Ovary (tissue), 3 donors: ENCODE results near the gene GAS2L3.

Source experiments
- EP300 ChIP-seq: sonication (generic); formaldehyde crosslinking; IDR thresholded peaks from one replicate; pipeline ENCODE4 v1.6.1; 2017; ENCODE audit warnings: antibody characterized with exemption
- TF ChIP-seq, protein P1 (sequence below), 3 donors: fragments of 450-650 bp in 2 of 3; fragments of 200-600 bp in 1 of 3; IDR thresholded peaks; one replicate each; pipeline versions ENCODE4 v1.5.1 to v1.8.0; 2016 to 2022; ENCODE audit warnings: antibody characterized with exemption in 3 of 3, mild to moderate bottlenecking in 1 of 3
- donor health status: DM: no; HTN: no; CAD: no.

DNA sequence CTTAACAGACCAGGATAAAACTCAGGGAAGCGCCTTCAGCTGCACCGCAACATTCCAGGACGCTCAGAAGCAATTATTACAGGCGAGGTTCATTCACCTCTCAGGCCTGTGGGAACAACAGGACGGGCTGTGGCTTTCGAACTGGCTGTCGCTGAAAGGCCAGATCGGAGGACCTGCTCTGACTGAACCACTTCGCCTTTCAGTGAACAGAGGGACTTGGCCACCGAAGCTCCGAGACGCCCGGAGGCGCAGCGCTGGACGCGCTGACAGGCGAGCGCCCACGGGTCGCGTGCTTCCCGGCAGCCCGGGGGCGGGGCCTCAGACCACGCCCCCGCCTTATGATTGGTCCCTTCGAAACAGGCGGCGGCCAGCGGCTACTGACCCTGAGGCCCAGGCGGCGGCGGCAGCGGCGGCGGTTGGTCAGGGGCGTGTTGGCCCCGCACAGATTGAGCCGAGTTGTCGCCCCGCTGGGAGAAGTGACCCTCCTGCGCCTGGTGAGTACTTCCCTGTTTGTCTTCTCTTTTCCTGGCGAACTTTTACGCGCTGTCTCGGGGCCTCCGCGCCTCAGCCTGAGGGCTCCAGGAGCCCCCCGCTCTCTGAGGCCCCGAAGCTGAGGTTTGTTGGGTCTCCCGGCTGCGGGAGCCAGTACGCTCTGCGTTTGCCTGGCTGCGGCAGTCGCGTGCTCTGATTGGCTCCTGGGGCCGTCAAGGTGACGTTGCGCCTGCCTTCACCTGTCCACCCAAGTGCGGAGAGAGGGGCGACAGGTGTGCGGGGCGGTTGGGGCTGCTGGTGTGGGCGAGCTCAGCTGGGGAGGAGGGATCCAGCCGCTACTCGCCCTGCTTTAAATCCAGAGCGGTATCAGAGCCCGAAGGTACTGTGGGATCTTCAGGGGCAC lies at the start of gene GAS2L3:
- TF ChIP-seq, protein P1, sequence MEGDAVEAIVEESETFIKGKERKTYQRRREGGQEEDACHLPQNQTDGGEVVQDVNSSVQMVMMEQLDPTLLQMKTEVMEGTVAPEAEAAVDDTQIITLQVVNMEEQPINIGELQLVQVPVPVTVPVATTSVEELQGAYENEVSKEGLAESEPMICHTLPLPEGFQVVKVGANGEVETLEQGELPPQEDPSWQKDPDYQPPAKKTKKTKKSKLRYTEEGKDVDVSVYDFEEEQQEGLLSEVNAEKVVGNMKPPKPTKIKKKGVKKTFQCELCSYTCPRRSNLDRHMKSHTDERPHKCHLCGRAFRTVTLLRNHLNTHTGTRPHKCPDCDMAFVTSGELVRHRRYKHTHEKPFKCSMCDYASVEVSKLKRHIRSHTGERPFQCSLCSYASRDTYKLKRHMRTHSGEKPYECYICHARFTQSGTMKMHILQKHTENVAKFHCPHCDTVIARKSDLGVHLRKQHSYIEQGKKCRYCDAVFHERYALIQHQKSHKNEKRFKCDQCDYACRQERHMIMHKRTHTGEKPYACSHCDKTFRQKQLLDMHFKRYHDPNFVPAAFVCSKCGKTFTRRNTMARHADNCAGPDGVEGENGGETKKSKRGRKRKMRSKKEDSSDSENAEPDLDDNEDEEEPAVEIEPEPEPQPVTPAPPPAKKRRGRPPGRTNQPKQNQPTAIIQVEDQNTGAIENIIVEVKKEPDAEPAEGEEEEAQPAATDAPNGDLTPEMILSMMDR (IDR thresholded peaks at IDR 0.05) = no peak
- no peak for TF ChIP-seq EP300
